ENCODE data around the gene KRTAP23-1.

The KRTAP23-1 gene

GRCh38 chr21:30348506-30348905 lies at the start of gene KRTAP23-1:
Gene KRTAP23-1 (minus strand): TSS chr21:30348606. CDS start chr21:30348606, 0 bp downstream.
- no peak for DNase-seq (ENCODE audit: low spot score)

- DNase-seq (ENCODE audit: low spot score), result no peak
Measured at GRCh38 chr21:30395731-30396130, 47.3 kb upstream of the KRTAP23-1 start, which contains the start of gene KRTAP13-1. Gene KRTAP13-1 (plus strand): TSS chr21:30396031. CDS start chr21:30396087, 56 bp downstream.

GRCh38 chr21:30391492-30392025 lies 43.2 kb upstream of the KRTAP23-1 start:
- DNase-seq (ENCODE audit: low spot score), result no peak

GRCh38 chr21:30382201-30382600 lies 33.8 kb upstream of the KRTAP23-1 start:
- DNase-seq (ENCODE audit: low spot score), result no peak

- no peak for DNase-seq (ENCODE audit: low spot score)
Measured at GRCh38 chr21:30372139-30372770, 23.8 kb upstream of the KRTAP23-1 start, which contains the start of gene KRTAP13-2. Gene KRTAP13-2 (minus strand): TSS chr21:30372271. CDS start chr21:30372213, 58 bp downstream.

GRCh38 chr21:30355906-30356305 lies 7.5 kb upstream of the KRTAP23-1 start:
- no peak for DNase-seq (ENCODE audit: low spot score)

GRCh38 chr21:30354308-30355005 lies 6.1 kb upstream of the KRTAP23-1 start:
- no peak for DNase-seq (ENCODE audit: low spot score)

GRCh38 chr21:30351534-30351933 lies 3.1 kb upstream of the KRTAP23-1 start:
- DNase-seq (ENCODE audit: low spot score), result no peak

- DNase-seq (ENCODE audit: low spot score), result no peak
Measured at GRCh38 chr21:30349572-30349971, 1.2 kb upstream of the KRTAP23-1 start.

- no peak for DNase-seq (ENCODE audit: low spot score)
Measured at GRCh38 chr21:30345014-30345413, 3.4 kb downstream of the KRTAP23-1 start.

- DNase-seq (ENCODE audit: low spot score), result peak; percentile 6
Measured at GRCh38 chr21:30340714-30341573, 7.5 kb downstream of the KRTAP23-1 start.

- DNase-seq (ENCODE audit: low spot score), result no peak
Measured at GRCh38 chr21:30338717-30339116, 9.7 kb downstream of the KRTAP23-1 start.

- no peak for DNase-seq (ENCODE audit: low spot score)
Measured at GRCh38 chr21:30337772-30338171, 10.6 kb downstream of the KRTAP23-1 start.

GRCh38 chr21:30337276-30337744 lies 11.1 kb downstream of the KRTAP23-1 start, which contains the start of gene KRTAP27-1:
Gene KRTAP27-1 (minus strand): TSS chr21:30337694. CDS start chr21:30337668, 26 bp downstream.
- no peak for DNase-seq (ENCODE audit: low spot score)

GRCh38 chr21:30336596-30336995 lies 11.8 kb downstream of the KRTAP23-1 start:
- no peak for DNase-seq (ENCODE audit: low spot score)

GRCh38 chr21:30333736-30334135 lies 14.7 kb downstream of the KRTAP23-1 start:
- DNase-seq (ENCODE audit: low spot score), result no peak

- no peak for DNase-seq (ENCODE audit: low spot score)
Measured at GRCh38 chr21:30332681-30333080, 15.7 kb downstream of the KRTAP23-1 start.

- DNase-seq (ENCODE audit: low spot score), result no peak
Measured at GRCh38 chr21:30329203-30329875, 19.1 kb downstream of the KRTAP23-1 start.

- no peak for DNase-seq (ENCODE audit: low spot score)
Measured at GRCh38 chr21:30326390-30326789, 22.0 kb downstream of the KRTAP23-1 start.

GRCh38 chr21:30320215-30320614 lies 28.2 kb downstream of the KRTAP23-1 start, which contains the start of gene KRTAP26-1:
Gene KRTAP26-1 (minus strand): TSS chr21:30320315. CDS start chr21:30320035, 280 bp downstream.
- no peak for DNase-seq (ENCODE audit: low spot score)

GRCh38 chr21:30315701-30316100 lies 32.7 kb downstream of the KRTAP23-1 start:
- DNase-seq (ENCODE audit: low spot score), result no peak

All from HuH-7 (cell line).